Neural cell (in vitro differentiated cells): ENCODE measurements around the gene SCN2A. TPM values are rescaled to one million over a fixed set of nuclear protein-coding genes. Genes with fewer than 3 reads are reported as not detected.

Source experiments
- H2AFZ ChIP-seq: fragments of 200-600, 300-800 bp; sonication (generic), shearing (Covaris generic); 2 replicates; pipeline ENCODE4 v1.6.0; 2014; ENCODE audit warnings: low read depth, mild to moderate bottlenecking, antibody characterized with exemption, low read length, moderate library complexity
- H3F3A ChIP-seq: fragments of 200-600 bp; shearing (Covaris generic); 2 replicates; pipeline ENCODE4 v1.6.1; 2016; ENCODE audit warnings: mild to moderate bottlenecking, moderate library complexity, mixed read lengths, antibody characterized with exemption, low read length; ENCODE audit not compliant: insufficient read depth, poor library complexity, severe bottlenecking
- H3K27ac ChIP-seq: fragments of 200-600, 300-800 bp; sonication (generic), shearing (Covaris generic); 2 replicates; pipeline ENCODE4 v1.5.1; 2014; ENCODE audit warnings: mild to moderate bottlenecking, low read length, moderate library complexity
- H3K27me3 ChIP-seq: fragments of 300-800, 200-600 bp; sonication (generic), shearing (Covaris generic); 2 replicates; pipeline ENCODE4 v1.6.0; 2014; ENCODE audit warnings: mild to moderate bottlenecking, low read depth, low read length, moderate library complexity; ENCODE audit not compliant: insufficient read depth
- H3K36me3 ChIP-seq: fragments of 300-800, 200-600 bp; sonication (generic), shearing (Covaris generic); 2 replicates; pipeline ENCODE4 v1.5.1; 2014; ENCODE audit warnings: mild to moderate bottlenecking, antibody characterized with exemption, low read length, moderate library complexity; ENCODE audit not compliant: insufficient read depth
- H3K4me2 ChIP-seq: fragments of 300-800, 200-600 bp; sonication (generic), shearing (Covaris generic); 2 replicates; pipeline ENCODE4 v1.6.0; 2014; ENCODE audit warnings: mild to moderate bottlenecking, low read length
- H3K4me3 ChIP-seq: fragments of 300-800, 200-600 bp; sonication (generic), shearing (Covaris generic); 2 replicates; pipeline ENCODE4 v1.5.1; 2014; ENCODE audit warnings: mild to moderate bottlenecking, low read length, moderate library complexity
- H3K79me2 ChIP-seq: fragments of 200-600 bp; shearing (Covaris generic); replicated peaks from 2 replicates; pipeline ENCODE4 v1.6.0; 2014; ENCODE audit warnings: mild to moderate bottlenecking, low read length, moderate library complexity; ENCODE audit not compliant: insufficient read depth
- H3K9ac ChIP-seq: fragments of 300-800, 200-600 bp; sonication (generic), shearing (Covaris generic); 2 replicates; pipeline ENCODE4 v1.6.1; 2016; ENCODE audit warnings: mild to moderate bottlenecking, low read length, mixed read lengths
- H3K9me2 ChIP-seq: fragments of 200-600 bp; shearing (Covaris generic); 2 replicates; pipeline ENCODE4 v1.6.1; 2016; ENCODE audit warnings: mild to moderate bottlenecking, low read length, mixed read lengths; ENCODE audit not compliant: insufficient read depth
- H3K9me3 ChIP-seq: fragments of 200-600, 300-800 bp; sonication (generic), shearing (Covaris generic); 2 replicates; pipeline ENCODE4 v1.6.1; 2016; ENCODE audit warnings: mild to moderate bottlenecking, mixed run types, low read length, moderate library complexity, mixed read lengths
- H4K20me1 ChIP-seq: fragments of 200-600 bp; shearing (Covaris generic); 2 replicates; pipeline ENCODE4 v1.6.1; 2016; ENCODE audit warnings: mild to moderate bottlenecking, mixed run types; ENCODE audit not compliant: insufficient read depth
- EP300 ChIP-seq: fragments of 450-650 bp; conservative IDR thresholded peaks from 2 replicates; pipeline ENCODE4 v1.6.1; 2014; ENCODE audit warnings: antibody characterized with exemption, mild to moderate bottlenecking, moderate library complexity; ENCODE audit not compliant: poor library complexity, severe bottlenecking
- EZH2 ChIP-seq: fragments of 200-600, 300-800 bp; shearing (Covaris generic), sonication (generic); IDR thresholded peaks from 2 replicates; pipeline ENCODE4 v1.6.1; 2014; ENCODE audit warnings: antibody characterized with exemption, low read length, borderline replicate concordance, mild to moderate bottlenecking; ENCODE audit not compliant: insufficient read depth, poor library complexity, severe bottlenecking
- MXI1 ChIP-seq: fragments of 450-650 bp; conservative IDR thresholded peaks from 2 replicates; pipeline ENCODE4 v1.6.1; 2014; ENCODE audit warnings: antibody characterized with exemption, mild to moderate bottlenecking; ENCODE audit not compliant: poor library complexity, severe bottlenecking
- POLR2AphosphoS5 ChIP-seq: IDR thresholded peaks from 2 replicates; pipeline ENCODE4 v1.6.1; 2012
- RAD21 ChIP-seq: fragments of 450-650 bp; conservative IDR thresholded peaks from 2 replicates; pipeline ENCODE4 v1.6.1; 2014; ENCODE audit warnings: antibody characterized with exemption, mild to moderate bottlenecking, moderate library complexity
- SMC3 ChIP-seq: fragments of 450-650 bp; conservative IDR thresholded peaks from 2 replicates; pipeline ENCODE4 v1.6.1; 2014; ENCODE audit warnings: antibody characterized with exemption, mild to moderate bottlenecking, moderate library complexity; ENCODE audit not compliant: poor library complexity
- TAF1 ChIP-seq: IDR thresholded peaks from 2 replicates; pipeline ENCODE4 v1.6.1; 2012; ENCODE audit warnings: low read depth
- polyA plus RNA-seq: library from polyadenylated mRNA; depleted of rRNA; stranded (reverse); fragments of >200 nt; gene quantifications from 2 replicates; pipeline ENCODE4 v1.2.3, GENCODE V29; 2014
- TF ChIP-seq, protein P1 (sequence below): IDR thresholded peaks from 2 replicates; pipeline ENCODE4 v1.6.1; 2012; ENCODE audit warnings: borderline replicate concordance
- TF ChIP-seq, protein P2 (sequence below): fragments of 450-650 bp; IDR thresholded peaks from 2 replicates; pipeline ENCODE4 v1.5.1; 2014; ENCODE audit warnings: antibody characterized with exemption, mild to moderate bottlenecking, moderate library complexity; ENCODE audit not compliant: poor library complexity, severe bottlenecking

SCN2A gene
- polyA plus RNA-seq, 1 donor from 2014 or later: 57.4 TPM

DNA sequence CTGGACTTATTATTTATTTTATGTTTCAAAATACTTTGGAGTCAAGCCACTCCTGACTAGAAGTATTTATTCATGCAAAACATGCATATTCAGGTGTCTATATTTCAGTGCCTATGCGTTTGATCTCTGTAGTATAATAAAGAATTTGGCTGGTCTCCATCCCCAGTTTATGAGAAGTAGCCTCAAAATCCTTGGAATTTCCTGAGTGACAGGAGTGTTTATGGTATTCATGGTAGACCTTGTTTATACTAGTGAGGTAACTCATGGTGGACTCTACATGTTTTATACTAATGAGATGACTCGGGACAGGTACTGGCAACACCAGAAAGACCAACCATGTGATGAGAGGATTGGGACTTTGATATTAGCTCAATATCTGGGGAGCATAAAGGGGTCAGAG, 186.3 kb downstream of the SCN2A start:
- no peak overlapping the region for H3K4me3 ChIP-seq
- H4K20me1 ChIP-seq: no peaks in the 10 kb centered on the region
- no peaks in the 10 kb centered on the region for H3K27me3 ChIP-seq
- TF ChIP-seq, protein P1, sequence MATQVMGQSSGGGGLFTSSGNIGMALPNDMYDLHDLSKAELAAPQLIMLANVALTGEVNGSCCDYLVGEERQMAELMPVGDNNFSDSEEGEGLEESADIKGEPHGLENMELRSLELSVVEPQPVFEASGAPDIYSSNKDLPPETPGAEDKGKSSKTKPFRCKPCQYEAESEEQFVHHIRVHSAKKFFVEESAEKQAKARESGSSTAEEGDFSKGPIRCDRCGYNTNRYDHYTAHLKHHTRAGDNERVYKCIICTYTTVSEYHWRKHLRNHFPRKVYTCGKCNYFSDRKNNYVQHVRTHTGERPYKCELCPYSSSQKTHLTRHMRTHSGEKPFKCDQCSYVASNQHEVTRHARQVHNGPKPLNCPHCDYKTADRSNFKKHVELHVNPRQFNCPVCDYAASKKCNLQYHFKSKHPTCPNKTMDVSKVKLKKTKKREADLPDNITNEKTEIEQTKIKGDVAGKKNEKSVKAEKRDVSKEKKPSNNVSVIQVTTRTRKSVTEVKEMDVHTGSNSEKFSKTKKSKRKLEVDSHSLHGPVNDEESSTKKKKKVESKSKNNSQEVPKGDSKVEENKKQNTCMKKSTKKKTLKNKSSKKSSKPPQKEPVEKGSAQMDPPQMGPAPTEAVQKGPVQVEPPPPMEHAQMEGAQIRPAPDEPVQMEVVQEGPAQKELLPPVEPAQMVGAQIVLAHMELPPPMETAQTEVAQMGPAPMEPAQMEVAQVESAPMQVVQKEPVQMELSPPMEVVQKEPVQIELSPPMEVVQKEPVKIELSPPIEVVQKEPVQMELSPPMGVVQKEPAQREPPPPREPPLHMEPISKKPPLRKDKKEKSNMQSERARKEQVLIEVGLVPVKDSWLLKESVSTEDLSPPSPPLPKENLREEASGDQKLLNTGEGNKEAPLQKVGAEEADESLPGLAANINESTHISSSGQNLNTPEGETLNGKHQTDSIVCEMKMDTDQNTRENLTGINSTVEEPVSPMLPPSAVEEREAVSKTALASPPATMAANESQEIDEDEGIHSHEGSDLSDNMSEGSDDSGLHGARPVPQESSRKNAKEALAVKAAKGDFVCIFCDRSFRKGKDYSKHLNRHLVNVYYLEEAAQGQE: no peak
- TF ChIP-seq, protein P2, sequence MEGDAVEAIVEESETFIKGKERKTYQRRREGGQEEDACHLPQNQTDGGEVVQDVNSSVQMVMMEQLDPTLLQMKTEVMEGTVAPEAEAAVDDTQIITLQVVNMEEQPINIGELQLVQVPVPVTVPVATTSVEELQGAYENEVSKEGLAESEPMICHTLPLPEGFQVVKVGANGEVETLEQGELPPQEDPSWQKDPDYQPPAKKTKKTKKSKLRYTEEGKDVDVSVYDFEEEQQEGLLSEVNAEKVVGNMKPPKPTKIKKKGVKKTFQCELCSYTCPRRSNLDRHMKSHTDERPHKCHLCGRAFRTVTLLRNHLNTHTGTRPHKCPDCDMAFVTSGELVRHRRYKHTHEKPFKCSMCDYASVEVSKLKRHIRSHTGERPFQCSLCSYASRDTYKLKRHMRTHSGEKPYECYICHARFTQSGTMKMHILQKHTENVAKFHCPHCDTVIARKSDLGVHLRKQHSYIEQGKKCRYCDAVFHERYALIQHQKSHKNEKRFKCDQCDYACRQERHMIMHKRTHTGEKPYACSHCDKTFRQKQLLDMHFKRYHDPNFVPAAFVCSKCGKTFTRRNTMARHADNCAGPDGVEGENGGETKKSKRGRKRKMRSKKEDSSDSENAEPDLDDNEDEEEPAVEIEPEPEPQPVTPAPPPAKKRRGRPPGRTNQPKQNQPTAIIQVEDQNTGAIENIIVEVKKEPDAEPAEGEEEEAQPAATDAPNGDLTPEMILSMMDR: no peak
- no peak for TF ChIP-seq EZH2
- no peak for TF ChIP-seq MXI1
- TF ChIP-seq RAD21: no peak
- no peak for TF ChIP-seq EP300
- no peak for TF ChIP-seq TAF1
- no peak for TF ChIP-seq SMC3
- no peak for TF ChIP-seq POLR2AphosphoS5
- peaks cover 6% of the 10 kb centered on the region for H3K9me3 ChIP-seq
- H3K4me2 ChIP-seq: no peak overlapping the region
- no peak overlapping the region for H2AFZ ChIP-seq
- H3K27ac ChIP-seq: no peak overlapping the region
- H3K9ac ChIP-seq: no peak overlapping the region
- no peaks in the 10 kb centered on the region for H3F3A ChIP-seq
- no peaks in the 10 kb centered on the region for H3K36me3 ChIP-seq
- no peaks in the 10 kb centered on the region for H3K79me2 ChIP-seq
- H3K9me2 ChIP-seq: no peaks in the 10 kb centered on the region

DNA sequence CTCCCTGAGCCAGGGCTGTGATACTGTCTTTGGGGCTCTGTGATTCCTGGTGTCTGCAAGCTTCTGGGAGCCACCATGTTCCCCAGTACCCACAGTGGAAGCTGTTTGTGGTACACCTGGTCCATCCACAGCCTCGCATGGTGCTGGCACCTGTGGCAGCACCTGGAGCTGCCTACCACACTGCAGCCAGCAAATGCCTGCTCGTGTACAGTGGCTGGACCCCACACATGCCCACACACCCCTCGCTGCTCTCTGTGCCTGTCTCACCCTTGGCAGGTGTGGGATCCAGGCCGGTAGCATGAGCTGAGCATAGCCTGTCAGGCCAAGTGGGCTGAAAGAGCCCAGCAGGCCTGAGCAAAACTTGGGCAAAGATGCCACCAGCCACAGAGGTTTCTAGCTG, 188.5 kb downstream of the SCN2A start:
- Histone ChIP-seq H3K27ac (no peak overlapping the region), H3K4me2 (no peak overlapping the region), H3K27me3 (no peaks in the 10 kb centered on the region), H3K36me3 (no peaks in the 10 kb centered on the region), H3K9me3 (peaks cover 5% of the 10 kb centered on the region), H3K79me2 (no peaks in the 10 kb centered on the region), H3K9ac (no peak overlapping the region), H4K20me1 (no peaks in the 10 kb centered on the region), H2AFZ (no peak overlapping the region), H3K4me3 (no peak overlapping the region), H3K9me2 (no peaks in the 10 kb centered on the region), H3F3A (no peaks in the 10 kb centered on the region)
- TF ChIP-seq RAD21: no peak
- no peak for TF ChIP-seq POLR2AphosphoS5
- TF ChIP-seq EP300: no peak
- TF ChIP-seq EZH2: no peak
- TF ChIP-seq TAF1: no peak
- TF ChIP-seq MXI1: no peak
- no peak for TF ChIP-seq SMC3
- TF ChIP-seq, protein P1: no peak
- TF ChIP-seq, protein P2: no peak
